Measurements from ENCODE around the gene SULT2A1.

Gene SULT2A1

DNA sequence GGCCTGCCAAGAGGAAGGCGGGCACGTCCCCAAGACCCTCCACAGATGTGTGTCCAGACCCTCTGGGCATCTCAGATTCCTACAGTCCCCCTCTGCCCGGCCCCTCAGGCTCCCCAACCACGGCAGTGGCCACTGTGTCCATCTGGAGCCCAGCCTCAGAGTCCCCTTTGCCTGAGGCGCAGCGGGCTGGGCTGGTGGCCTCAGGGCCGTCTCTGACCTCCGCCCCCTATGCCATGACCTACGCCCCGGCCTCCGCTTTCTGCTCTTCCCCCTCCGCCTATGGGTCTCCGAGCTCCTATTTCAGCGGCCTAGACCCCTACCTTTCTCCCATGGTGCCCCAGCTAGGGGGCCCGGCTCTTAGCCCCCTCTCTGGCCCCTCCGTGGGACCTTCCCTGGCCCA is 46.7 kb downstream of the SULT2A1 start:
- H3K36me3 ChIP-seq (replicated peaks in 1 of 2; ENCODE audit: control insufficient read depth in 2 of 2, insufficient read depth in 2 of 2, low read length in 2 of 2): no peaks in the 10 kb centered on the region
- H2AK5ac ChIP-seq (ENCODE audit: low read depth, low read length): peak overlapping the region; percentile 46
- H3K23ac ChIP-seq (ENCODE audit: low read depth, low read length, poor library complexity): no peak overlapping the region
- H3K18ac ChIP-seq (ENCODE audit: low read length): peak overlapping the region; percentile 94
- H4K91ac ChIP-seq (ENCODE audit: low read depth, low read length, poor library complexity): no peak overlapping the region
- H4K8ac ChIP-seq (ENCODE audit: low read depth, low read length): no peak overlapping the region
- H3K14ac ChIP-seq (ENCODE audit: low read length): no peak overlapping the region
- no peak overlapping the region for H2BK12ac ChIP-seq (ENCODE audit: low read length)
- no CpG with 5 or more reads among the region's 16 CpGs for WGBS, 2 donors (ENCODE audit: extremely low coverage in 2 of 2, insufficient read length in 2 of 2, insufficient replicate concordance in 1 of 2)
- peaks cover 0 to 16% (median 0%) of the 10 kb centered on the region in 3 experiments for H3K27me3 ChIP-seq (ENCODE audit: control insufficient read depth in 3 of 3, insufficient read depth in 3 of 3, low read depth in 1 of 3, low read length in 3 of 3)
- H2BK5ac ChIP-seq (ENCODE audit: low read length): peak overlapping the region; percentile 43
- peak overlapping the region; percentile 34 for H2BK120ac ChIP-seq (ENCODE audit: low read depth, low read length)
- H3K79me1 ChIP-seq (ENCODE audit: low read depth, low read length): no peaks in the 10 kb centered on the region
- H3K4me1 ChIP-seq (ENCODE audit: control insufficient read depth in 2 of 2, insufficient read depth in 1 of 2, low read depth in 1 of 2, low read length in 2 of 2): peaks cover 3 to 14% of the 10 kb centered on the region in 2 donors
- no peak for DNase-seq (ENCODE audit: low spot score)
- H3K4me3 ChIP-seq (ENCODE audit: low read length in 2 of 2): no peak overlapping the region
- no peak overlapping the region for H3K9ac ChIP-seq (ENCODE audit: low read depth, low read length, poor library complexity)
- no peaks in the 10 kb centered on the region for H3K9me3 ChIP-seq (replicated peaks in 1 of 2; ENCODE audit: control insufficient read depth in 2 of 2, insufficient read depth in 1 of 2, low read depth in 1 of 2, low read length in 2 of 2)
- H2AFZ ChIP-seq (ENCODE audit: low read length): peak overlapping the region; percentile 62
- peak overlapping the region; percentile 46 for H3K4me2 ChIP-seq (ENCODE audit: insufficient read depth, low read length, poor library complexity, severe bottlenecking)
- H3K27ac ChIP-seq (replicated peaks; ENCODE audit: low read length): peak overlapping the region; percentile 55
- no peak overlapping the region for H3K4ac ChIP-seq (ENCODE audit: low read length)
- H2BK15ac ChIP-seq (ENCODE audit: low read length): peak overlapping the region; percentile 42

GRCh38 chr19:47836038-47836437 is 50.1 kb downstream of the SULT2A1 start:
- peak overlapping the region; percentile 89 for H4K91ac ChIP-seq (ENCODE audit: low read depth, low read length, poor library complexity)
- no CpG with 5 or more reads among the region's 8 CpGs for WGBS, 2 donors (ENCODE audit: extremely low coverage in 2 of 2, insufficient read length in 2 of 2, insufficient replicate concordance in 1 of 2)
- H3K27ac ChIP-seq (replicated peaks; ENCODE audit: low read length): no peak overlapping the region
- H3K18ac ChIP-seq (ENCODE audit: low read length): peak overlapping the region; percentile 65
- H2AK5ac ChIP-seq (ENCODE audit: low read depth, low read length): peak overlapping the region; percentile 79
- H3K23ac ChIP-seq (ENCODE audit: low read depth, low read length, poor library complexity): no peak overlapping the region
- H2BK120ac ChIP-seq (ENCODE audit: low read depth, low read length): no peak overlapping the region
- no peaks in the 10 kb centered on the region for H3K36me3 ChIP-seq (replicated peaks in 1 of 2; ENCODE audit: control insufficient read depth in 2 of 2, insufficient read depth in 2 of 2, low read length in 2 of 2)
- no peak for DNase-seq (ENCODE audit: low spot score)
- H3K79me1 ChIP-seq (ENCODE audit: low read depth, low read length): no peaks in the 10 kb centered on the region
- no peak overlapping the region for H3K4me2 ChIP-seq (ENCODE audit: insufficient read depth, low read length, poor library complexity, severe bottlenecking)
- H2BK15ac ChIP-seq (ENCODE audit: low read length): no peak overlapping the region
- peaks cover 0 to 5% (median 0%) of the 10 kb centered on the region in 3 experiments for H3K27me3 ChIP-seq (ENCODE audit: control insufficient read depth in 3 of 3, insufficient read depth in 3 of 3, low read depth in 1 of 3, low read length in 3 of 3)
- H2BK5ac ChIP-seq (ENCODE audit: low read length): no peak overlapping the region
- H2BK12ac ChIP-seq (ENCODE audit: low read length): peak overlapping the region; percentile 49
- H3K9ac ChIP-seq (ENCODE audit: low read depth, low read length, poor library complexity): no peak overlapping the region
- no peaks in the 10 kb centered on the region for H3K9me3 ChIP-seq (replicated peaks in 1 of 2; ENCODE audit: control insufficient read depth in 2 of 2, insufficient read depth in 1 of 2, low read depth in 1 of 2, low read length in 2 of 2)
- no peak overlapping the region for H3K14ac ChIP-seq (ENCODE audit: low read length)
- H3K4me1 ChIP-seq (ENCODE audit: control insufficient read depth in 2 of 2, insufficient read depth in 1 of 2, low read depth in 1 of 2, low read length in 2 of 2): peaks cover 3 to 14% of the 10 kb centered on the region in 2 donors
- no peak overlapping the region for H2AFZ ChIP-seq (ENCODE audit: low read length)
- H3K4me3 ChIP-seq (ENCODE audit: low read length in 2 of 2): no peak overlapping the region
- no peak overlapping the region for H4K8ac ChIP-seq (ENCODE audit: low read depth, low read length)
- H3K4ac ChIP-seq (ENCODE audit: low read length): no peak overlapping the region

- Histone ChIP-seq H2BK15ac (ENCODE audit: low read length) (no peak overlapping the region), H3K9me3 (replicated peaks in 1 of 2; ENCODE audit: control insufficient read depth in 2 of 2, insufficient read depth in 1 of 2, low read depth in 1 of 2, low read length in 2 of 2) (no peaks in the 10 kb centered on the region), H3K79me1 (ENCODE audit: low read depth, low read length) (no peaks in the 10 kb centered on the region), H2BK120ac (ENCODE audit: low read depth, low read length) (no peak overlapping the region), H3K4me2 (ENCODE audit: insufficient read depth, low read length, poor library complexity, severe bottlenecking) (no peak overlapping the region), H2BK12ac (ENCODE audit: low read length) (no peak overlapping the region), H4K8ac (ENCODE audit: low read depth, low read length) (no peak overlapping the region), H3K27me3 (ENCODE audit: control insufficient read depth in 3 of 3, insufficient read depth in 3 of 3, low read depth in 1 of 3, low read length in 3 of 3) (no peaks in the 10 kb centered on the region), H3K4me1 (ENCODE audit: control insufficient read depth in 2 of 2, insufficient read depth in 1 of 2, low read depth in 1 of 2, low read length in 2 of 2) (peaks cover 0 to 3% of the 10 kb centered on the region in 2 donors), H3K36me3 (replicated peaks in 1 of 2; ENCODE audit: control insufficient read depth in 2 of 2, insufficient read depth in 2 of 2, low read length in 2 of 2) (no peaks in the 10 kb centered on the region), H3K4ac (ENCODE audit: low read length) (no peak overlapping the region), H3K9ac (ENCODE audit: low read depth, low read length, poor library complexity) (no peak overlapping the region), H2BK5ac (ENCODE audit: low read length) (no peak overlapping the region), H3K4me3 (ENCODE audit: low read length in 2 of 2) (no peak overlapping the region), H3K27ac (replicated peaks; ENCODE audit: low read length) (no peak overlapping the region), H2AFZ (ENCODE audit: low read length) (no peak overlapping the region), H3K23ac (ENCODE audit: low read depth, low read length, poor library complexity) (no peak overlapping the region), H4K91ac (ENCODE audit: low read depth, low read length, poor library complexity) (no peak overlapping the region), H2AK5ac (ENCODE audit: low read depth, low read length) (no peak overlapping the region), H3K14ac (ENCODE audit: low read length) (no peak overlapping the region), H3K18ac (ENCODE audit: low read length) (no peak overlapping the region)
- WGBS, 2 donors (ENCODE audit: extremely low coverage in 2 of 2, insufficient read length in 2 of 2, insufficient replicate concordance in 1 of 2): no CpG with 5 or more reads among the region's 4 CpGs
- no peak for DNase-seq (ENCODE audit: low spot score)
Observed at GRCh38 chr19:47832723-47833122, 53.4 kb downstream of the SULT2A1 start.

DNA sequence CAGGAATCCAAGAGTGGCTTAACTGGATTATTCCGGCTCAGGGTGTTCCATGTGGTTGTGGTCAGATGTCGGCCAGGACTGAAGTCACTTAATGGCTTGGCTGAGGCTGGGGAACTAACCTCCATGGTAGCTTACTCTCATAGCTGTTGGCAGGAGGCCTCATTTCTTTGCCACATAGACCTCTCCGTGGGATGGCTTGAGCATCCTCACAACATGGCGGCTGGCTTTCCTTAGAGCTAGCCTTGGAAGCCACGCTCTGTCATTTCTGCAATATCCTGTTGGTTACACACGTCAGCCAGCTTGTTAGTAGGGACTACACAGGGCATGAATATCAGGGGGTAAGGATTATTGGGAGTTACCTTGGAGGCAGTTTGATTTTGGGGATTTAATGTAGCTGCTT is 59.3 kb downstream of the SULT2A1 start:
- no peaks in the 10 kb centered on the region for H3K79me1 ChIP-seq (ENCODE audit: low read depth, low read length)
- H2BK5ac ChIP-seq (ENCODE audit: low read length): no peak overlapping the region
- H2AK5ac ChIP-seq (ENCODE audit: low read depth, low read length): no peak overlapping the region
- no peak overlapping the region for H3K4ac ChIP-seq (ENCODE audit: low read length)
- no peak overlapping the region for H3K4me2 ChIP-seq (ENCODE audit: insufficient read depth, low read length, poor library complexity, severe bottlenecking)
- no peak overlapping the region for H3K27ac ChIP-seq (replicated peaks; ENCODE audit: low read length)
- H3K9ac ChIP-seq (ENCODE audit: low read depth, low read length, poor library complexity): no peak overlapping the region
- H3K14ac ChIP-seq (ENCODE audit: low read length): no peak overlapping the region
- H2BK15ac ChIP-seq (ENCODE audit: low read length): no peak overlapping the region
- no peak overlapping the region for H2BK12ac ChIP-seq (ENCODE audit: low read length)
- H2BK120ac ChIP-seq (ENCODE audit: low read depth, low read length): no peak overlapping the region
- no peak overlapping the region for H4K91ac ChIP-seq (ENCODE audit: low read depth, low read length, poor library complexity)
- H3K23ac ChIP-seq (ENCODE audit: low read depth, low read length, poor library complexity): no peak overlapping the region
- peaks cover 0 to 16% (median 0%) of the 10 kb centered on the region in 3 experiments for H3K27me3 ChIP-seq (ENCODE audit: control insufficient read depth in 3 of 3, insufficient read depth in 3 of 3, low read depth in 1 of 3, low read length in 3 of 3)
- no peak for DNase-seq (ENCODE audit: low spot score)
- no peak overlapping the region for H3K4me3 ChIP-seq (ENCODE audit: low read length in 2 of 2)
- no peak overlapping the region for H3K18ac ChIP-seq (ENCODE audit: low read length)
- peaks cover 0 to 10% of the 10 kb centered on the region in 2 donors for H3K4me1 ChIP-seq (ENCODE audit: control insufficient read depth in 2 of 2, insufficient read depth in 1 of 2, low read depth in 1 of 2, low read length in 2 of 2)
- no peak overlapping the region for H4K8ac ChIP-seq (ENCODE audit: low read depth, low read length)
- whole genome bisulfite sequencing, 2 donors (ENCODE audit: extremely low coverage in 2 of 2, insufficient read length in 2 of 2, insufficient replicate concordance in 1 of 2): no CpG with 5 or more reads among the region's 6 CpGs
- no peak overlapping the region for H2AFZ ChIP-seq (ENCODE audit: low read length)
- no peaks in the 10 kb centered on the region for H3K36me3 ChIP-seq (replicated peaks in 1 of 2; ENCODE audit: control insufficient read depth in 2 of 2, insufficient read depth in 2 of 2, low read length in 2 of 2)
- H3K9me3 ChIP-seq (replicated peaks in 1 of 2; ENCODE audit: control insufficient read depth in 2 of 2, insufficient read depth in 1 of 2, low read depth in 1 of 2, low read length in 2 of 2): peaks cover 0 to 4% of the 10 kb centered on the region in 2 donors
